Upper lobe of left lung (tissue), 4 donors: ENCODE results near the gene SELENOO.

Experiments
- CTCF ChIP-seq, 6 experiments: fragments of 450-650 bp in 4 of 6; fragments of 200-600 bp in 2 of 6; sonication (generic) in 2 of 6; IDR thresholded peaks; one replicate each; pipeline ENCODE4 v1.5.1; 2016 to 2019; ENCODE audit warnings: antibody characterized with exemption in 6 of 6
- POLR2A ChIP-seq, 4 donors: fragments of 450-650 bp; IDR thresholded peaks; one replicate each; pipeline ENCODE4 v1.5.1; 2016 to 2017; ENCODE audit warnings: antibody characterized with exemption in 4 of 4, mild to moderate bottlenecking in 2 of 4

GRCh38 chr22:50184902-50185374, 15.9 kb upstream of the SELENOO start:
- TF ChIP-seq POLR2A (IDR thresholded peaks at IDR 0.05) (no peak), CTCF (IDR thresholded peaks at IDR 0.05) (no peak)
